Measurements from ENCODE around the gene PWWP2A. TPM values are rescaled to one million over a fixed set of nuclear protein-coding genes. Genes with fewer than 3 reads are reported as not detected.

Gene PWWP2A, protein sequence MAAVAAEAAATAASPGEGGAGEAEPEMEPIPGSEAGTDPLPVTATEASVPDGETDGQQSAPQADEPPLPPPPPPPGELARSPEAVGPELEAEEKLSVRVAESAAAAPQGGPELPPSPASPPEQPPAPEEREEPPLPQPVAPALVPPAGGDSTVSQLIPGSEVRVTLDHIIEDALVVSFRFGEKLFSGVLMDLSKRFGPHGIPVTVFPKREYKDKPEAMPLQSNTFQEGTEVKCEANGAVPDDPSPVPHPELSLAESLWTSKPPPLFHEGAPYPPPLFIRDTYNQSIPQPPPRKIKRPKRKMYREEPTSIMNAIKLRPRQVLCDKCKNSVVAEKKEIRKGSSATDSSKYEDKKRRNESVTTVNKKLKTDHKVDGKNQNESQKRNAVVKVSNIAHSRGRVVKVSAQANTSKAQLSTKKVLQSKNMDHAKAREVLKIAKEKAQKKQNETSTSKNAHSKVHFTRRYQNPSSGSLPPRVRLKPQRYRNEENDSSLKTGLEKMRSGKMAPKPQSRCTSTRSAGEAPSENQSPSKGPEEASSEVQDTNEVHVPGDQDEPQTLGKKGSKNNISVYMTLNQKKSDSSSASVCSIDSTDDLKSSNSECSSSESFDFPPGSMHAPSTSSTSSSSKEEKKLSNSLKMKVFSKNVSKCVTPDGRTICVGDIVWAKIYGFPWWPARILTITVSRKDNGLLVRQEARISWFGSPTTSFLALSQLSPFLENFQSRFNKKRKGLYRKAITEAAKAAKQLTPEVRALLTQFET
- total RNA-seq: 15.9 and 20.4 TPM in 2 replicates

DNA sequence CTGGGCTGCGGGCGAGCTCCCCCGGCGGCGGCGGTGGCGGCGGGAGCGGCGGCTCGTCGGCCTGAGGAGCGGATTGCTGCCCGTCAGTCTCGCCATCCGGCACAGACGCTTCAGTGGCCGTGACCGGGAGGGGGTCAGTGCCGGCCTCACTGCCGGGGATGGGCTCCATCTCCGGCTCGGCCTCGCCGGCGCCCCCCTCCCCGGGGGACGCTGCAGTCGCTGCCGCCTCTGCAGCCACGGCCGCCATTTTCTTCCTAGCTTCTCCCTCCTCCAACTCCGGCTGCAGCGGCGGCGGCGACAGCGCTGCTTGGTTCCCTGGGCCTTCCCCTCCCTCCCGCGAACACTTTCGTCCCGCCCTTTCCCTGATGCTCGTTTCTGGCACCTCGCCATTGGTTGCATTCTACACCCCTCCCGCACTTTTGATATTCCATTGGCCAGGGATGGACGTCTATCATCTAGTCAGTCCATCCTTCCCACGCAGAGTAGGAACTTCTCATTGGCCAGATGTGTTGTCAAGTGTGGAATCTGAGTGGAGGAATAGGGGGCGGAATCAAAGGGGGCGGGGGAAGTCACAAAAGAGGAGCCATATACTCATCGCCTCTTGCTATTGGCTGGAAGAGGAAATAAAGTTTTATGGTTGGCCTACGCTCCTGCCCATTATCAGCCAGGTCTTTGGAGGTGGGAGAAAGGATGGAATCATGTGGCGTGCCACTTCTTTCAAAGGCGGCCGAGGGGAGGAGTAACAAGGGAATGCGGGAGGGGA is at the start of gene PWWP2A:
Gene PWWP2A, minus strand, starts transcription at position 309 of the 763 bp plus-strand sequence. Its CDS starts 62 bp downstream, at position 247.

Other genes starting within 250 kb of the PWWP2A start
- 0.49 TPM in 2 replicates for gene ADRA1B, start 203.0 kb downstream of the PWWP2A start, total RNA-seq
- 26.0 and 28.3 TPM in 2 replicates for gene TTC1, start 110.3 kb downstream of the PWWP2A start, total RNA-seq
- not detected in 2 replicates for gene FABP6, start 110.1 kb upstream of the PWWP2A start, total RNA-seq
- under 0.01 and 1.1 TPM in 2 replicates for gene CCNJL, start 193.1 kb upstream of the PWWP2A start, total RNA-seq

All from hair follicle dermal papilla cell (primary cell).